ENCODE data around the gene SERGEF. TPM values are rescaled to one million over a fixed set of nuclear protein-coding genes. Genes with fewer than 3 reads are reported as not detected.
A peak's percentile ranks its signal among the peaks of the same experiment; 100 is the strongest.

SERGEF gene
- total and polyA plus RNA-seq, 2 of the 13 experiments (the other 11 are each of a cell fraction or from before 2014, with no cell fraction given), result 54.5 to 114 TPM

DNA sequence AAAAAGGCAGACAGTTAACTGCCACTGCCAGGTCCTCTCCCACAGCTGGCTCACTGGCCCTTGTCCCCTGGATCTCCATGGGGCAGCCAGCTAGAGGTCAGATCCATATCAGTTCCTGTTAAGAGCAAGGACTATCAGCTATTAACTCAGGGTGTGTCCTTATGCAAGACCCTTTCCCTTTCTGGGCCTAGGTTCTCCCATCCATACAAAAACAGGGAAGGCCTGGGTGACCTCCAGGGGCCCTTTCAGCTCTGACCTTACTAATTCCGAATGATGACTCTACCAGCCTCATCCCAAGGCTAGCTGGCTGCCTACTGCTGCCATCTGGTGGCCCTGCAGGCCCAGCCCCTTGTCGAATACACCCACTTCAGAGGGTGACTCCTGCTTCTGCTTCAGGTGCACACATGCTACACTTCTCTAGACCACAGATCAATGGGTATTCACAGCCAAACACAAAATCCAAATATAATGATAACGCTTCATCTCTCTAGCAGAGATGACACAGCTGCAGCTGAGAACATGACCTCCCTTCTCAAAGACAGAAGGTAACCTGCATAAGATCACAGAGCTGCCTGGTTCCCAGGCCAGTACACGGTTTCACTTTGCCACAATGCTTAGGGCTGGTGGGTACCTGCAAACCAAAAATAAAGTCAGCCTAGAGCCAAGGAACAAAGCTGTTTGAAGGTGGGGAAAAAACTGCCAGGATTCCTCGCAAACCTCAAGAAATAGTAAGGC is 34.1 kb downstream of the SERGEF start (continued):
- 0 out of 2 replicates have a peak, but pooled peaks have one; percentile 22 for TF ChIP-seq CBX5 (CRISPR knock-in tag; IDR thresholded peaks at IDR 0.05; ENCODE audit: borderline replicate concordance)
- TF ChIP-seq GATAD2A (CRISPR knock-in tag; IDR thresholded peaks at IDR 0.05), result 0 out of 2 replicates have a peak, but pooled peaks have one; percentile 16
- TF ChIP-seq, protein P1, sequence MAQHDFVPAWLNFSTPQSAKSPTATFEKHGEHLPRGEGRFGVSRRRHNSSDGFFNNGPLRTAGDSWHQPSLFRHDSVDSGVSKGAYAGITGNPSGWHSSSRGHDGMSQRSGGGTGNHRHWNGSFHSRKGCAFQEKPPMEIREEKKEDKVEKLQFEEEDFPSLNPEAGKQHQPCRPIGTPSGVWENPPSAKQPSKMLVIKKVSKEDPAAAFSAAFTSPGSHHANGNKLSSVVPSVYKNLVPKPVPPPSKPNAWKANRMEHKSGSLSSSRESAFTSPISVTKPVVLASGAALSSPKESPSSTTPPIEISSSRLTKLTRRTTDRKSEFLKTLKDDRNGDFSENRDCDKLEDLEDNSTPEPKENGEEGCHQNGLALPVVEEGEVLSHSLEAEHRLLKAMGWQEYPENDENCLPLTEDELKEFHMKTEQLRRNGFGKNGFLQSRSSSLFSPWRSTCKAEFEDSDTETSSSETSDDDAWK (CRISPR knock-in tag; IDR thresholded peaks at IDR 0.05), result no peak
- TF ChIP-seq SMAD9 (CRISPR knock-in tag; IDR thresholded peaks at IDR 0.05), result peak; percentile 54; the same call in 1 of the 2 replicates
- TF ChIP-seq ZNF782 (CRISPR knock-in tag; IDR thresholded peaks at IDR 0.05; ENCODE audit: borderline replicate concordance), result no peak
- no peak for TF ChIP-seq FOXA1 (IDR thresholded peaks at IDR 0.05)
- TF ChIP-seq FOXA1 (CRISPR knock-in tag; IDR thresholded peaks at IDR 0.05), result no peak
- TF ChIP-seq ARNT2 (CRISPR knock-in tag; IDR thresholded peaks at IDR 0.05; ENCODE audit: low read depth), result no peak
- TF ChIP-seq SALL1 (CRISPR knock-in tag; IDR thresholded peaks at IDR 0.05), result 0 out of 2 replicates have a peak, but pooled peaks have one; percentile 24
- no peak for TF ChIP-seq ARID2 (CRISPR knock-in tag; IDR thresholded peaks at IDR 0.05; ENCODE audit: borderline replicate concordance)
- TF ChIP-seq, protein P2, sequence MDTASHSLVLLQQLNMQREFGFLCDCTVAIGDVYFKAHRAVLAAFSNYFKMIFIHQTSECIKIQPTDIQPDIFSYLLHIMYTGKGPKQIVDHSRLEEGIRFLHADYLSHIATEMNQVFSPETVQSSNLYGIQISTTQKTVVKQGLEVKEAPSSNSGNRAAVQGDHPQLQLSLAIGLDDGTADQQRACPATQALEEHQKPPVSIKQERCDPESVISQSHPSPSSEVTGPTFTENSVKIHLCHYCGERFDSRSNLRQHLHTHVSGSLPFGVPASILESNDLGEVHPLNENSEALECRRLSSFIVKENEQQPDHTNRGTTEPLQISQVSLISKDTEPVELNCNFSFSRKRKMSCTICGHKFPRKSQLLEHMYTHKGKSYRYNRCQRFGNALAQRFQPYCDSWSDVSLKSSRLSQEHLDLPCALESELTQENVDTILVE (CRISPR knock-in tag; IDR thresholded peaks at IDR 0.05), result no peak
- TF ChIP-seq SCMH1 (CRISPR knock-in tag; IDR thresholded peaks at IDR 0.05; ENCODE audit: borderline replicate concordance), result no peak
- peak; percentile 49; the same call in 1 of the 2 replicates for TF ChIP-seq NR2C2 (CRISPR knock-in tag; IDR thresholded peaks at IDR 0.05; ENCODE audit: borderline replicate concordance)
- no peak for TF ChIP-seq PAX8 (CRISPR knock-in tag; IDR thresholded peaks at IDR 0.05; ENCODE audit: borderline replicate concordance)
- peak in 1 of 2 experiments; percentile 10; a peak in 1 of 4 replicates for TF ChIP-seq NR2F1 (CRISPR knock-in tag; IDR thresholded peaks at IDR 0.05)
- TF ChIP-seq, protein P3, sequence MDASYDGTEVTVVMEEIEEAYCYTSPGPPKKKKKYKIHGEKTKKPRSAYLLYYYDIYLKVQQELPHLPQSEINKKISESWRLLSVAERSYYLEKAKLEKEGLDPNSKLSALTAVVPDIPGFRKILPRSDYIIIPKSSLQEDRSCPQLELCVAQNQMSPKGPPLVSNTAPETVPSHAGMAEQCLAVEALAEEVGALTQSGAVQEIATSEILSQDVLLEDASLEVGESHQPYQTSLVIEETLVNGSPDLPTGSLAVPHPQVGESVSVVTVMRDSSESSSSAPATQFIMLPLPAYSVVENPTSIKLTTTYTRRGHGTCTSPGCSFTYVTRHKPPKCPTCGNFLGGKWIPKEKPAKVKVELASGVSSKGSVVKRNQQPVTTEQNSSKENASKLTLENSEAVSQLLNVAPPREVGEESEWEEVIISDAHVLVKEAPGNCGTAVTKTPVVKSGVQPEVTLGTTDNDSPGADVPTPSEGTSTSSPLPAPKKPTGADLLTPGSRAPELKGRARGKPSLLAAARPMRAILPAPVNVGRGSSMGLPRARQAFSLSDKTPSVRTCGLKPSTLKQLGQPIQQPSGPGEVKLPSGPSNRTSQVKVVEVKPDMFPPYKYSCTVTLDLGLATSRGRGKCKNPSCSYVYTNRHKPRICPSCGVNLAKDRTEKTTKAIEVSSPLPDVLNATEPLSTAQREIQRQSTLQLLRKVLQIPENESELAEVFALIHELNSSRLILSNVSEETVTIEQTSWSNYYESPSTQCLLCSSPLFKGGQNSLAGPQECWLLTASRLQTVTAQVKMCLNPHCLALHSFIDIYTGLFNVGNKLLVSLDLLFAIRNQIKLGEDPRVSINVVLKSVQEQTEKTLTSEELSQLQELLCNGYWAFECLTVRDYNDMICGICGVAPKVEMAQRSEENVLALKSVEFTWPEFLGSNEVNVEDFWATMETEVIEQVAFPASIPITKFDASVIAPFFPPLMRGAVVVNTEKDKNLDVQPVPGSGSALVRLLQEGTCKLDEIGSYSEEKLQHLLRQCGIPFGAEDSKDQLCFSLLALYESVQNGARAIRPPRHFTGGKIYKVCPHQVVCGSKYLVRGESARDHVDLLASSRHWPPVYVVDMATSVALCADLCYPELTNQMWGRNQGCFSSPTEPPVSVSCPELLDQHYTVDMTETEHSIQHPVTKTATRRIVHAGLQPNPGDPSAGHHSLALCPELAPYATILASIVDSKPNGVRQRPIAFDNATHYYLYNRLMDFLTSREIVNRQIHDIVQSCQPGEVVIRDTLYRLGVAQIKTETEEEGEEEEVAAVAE (CRISPR knock-in tag; IDR thresholded peaks at IDR 0.05; ENCODE audit: borderline replicate concordance), result no peak
- TF ChIP-seq ZNF101 (CRISPR knock-in tag; IDR thresholded peaks at IDR 0.05; ENCODE audit: borderline replicate concordance, low read depth), result no peak
- TF ChIP-seq, protein P4, sequence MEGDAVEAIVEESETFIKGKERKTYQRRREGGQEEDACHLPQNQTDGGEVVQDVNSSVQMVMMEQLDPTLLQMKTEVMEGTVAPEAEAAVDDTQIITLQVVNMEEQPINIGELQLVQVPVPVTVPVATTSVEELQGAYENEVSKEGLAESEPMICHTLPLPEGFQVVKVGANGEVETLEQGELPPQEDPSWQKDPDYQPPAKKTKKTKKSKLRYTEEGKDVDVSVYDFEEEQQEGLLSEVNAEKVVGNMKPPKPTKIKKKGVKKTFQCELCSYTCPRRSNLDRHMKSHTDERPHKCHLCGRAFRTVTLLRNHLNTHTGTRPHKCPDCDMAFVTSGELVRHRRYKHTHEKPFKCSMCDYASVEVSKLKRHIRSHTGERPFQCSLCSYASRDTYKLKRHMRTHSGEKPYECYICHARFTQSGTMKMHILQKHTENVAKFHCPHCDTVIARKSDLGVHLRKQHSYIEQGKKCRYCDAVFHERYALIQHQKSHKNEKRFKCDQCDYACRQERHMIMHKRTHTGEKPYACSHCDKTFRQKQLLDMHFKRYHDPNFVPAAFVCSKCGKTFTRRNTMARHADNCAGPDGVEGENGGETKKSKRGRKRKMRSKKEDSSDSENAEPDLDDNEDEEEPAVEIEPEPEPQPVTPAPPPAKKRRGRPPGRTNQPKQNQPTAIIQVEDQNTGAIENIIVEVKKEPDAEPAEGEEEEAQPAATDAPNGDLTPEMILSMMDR (CRISPR knock-in tag; IDR thresholded peaks at IDR 0.05), result peak; percentile 90
